Renal cortex interstitium (tissue), 11 donors: ENCODE results near the gene CPLANE2. TPM values are rescaled to one million over a fixed set of nuclear protein-coding genes. Genes with fewer than 3 reads are reported as not detected.
"Not testable (repeated sequence)": the region's sequence is repeated elsewhere in the genome, so short reads cannot be mapped to it uniquely, and the experiment has no call there.

Experiments used
- DNase-seq, 11 donors: peaks; one replicate each; pipeline ENCODE4 v3.0.0-alpha.2; 2013; ENCODE audit warnings: low read depth in 9 of 11, low spot score in 4 of 11; ENCODE audit errors: extremely low read depth in 1 of 11
- polyA plus RNA-seq, 3 donors: library from polyadenylated mRNA; unstranded; fragments of 120-200 nt; gene quantifications; one replicate each; pipeline ENCODE4 v1.2.1, GENCODE V29; 2013; ENCODE audit not compliant: insufficient read length in 3 of 3

CPLANE2 gene
- polyA plus RNA-seq, 3 donors = 3.2 to 6.1 (median 5.9) TPM

GRCh38 chr1:16215240-16215639 is 21.7 kb downstream of the CPLANE2 start:
- DNase-seq = not testable (repeated sequence)

DNA sequence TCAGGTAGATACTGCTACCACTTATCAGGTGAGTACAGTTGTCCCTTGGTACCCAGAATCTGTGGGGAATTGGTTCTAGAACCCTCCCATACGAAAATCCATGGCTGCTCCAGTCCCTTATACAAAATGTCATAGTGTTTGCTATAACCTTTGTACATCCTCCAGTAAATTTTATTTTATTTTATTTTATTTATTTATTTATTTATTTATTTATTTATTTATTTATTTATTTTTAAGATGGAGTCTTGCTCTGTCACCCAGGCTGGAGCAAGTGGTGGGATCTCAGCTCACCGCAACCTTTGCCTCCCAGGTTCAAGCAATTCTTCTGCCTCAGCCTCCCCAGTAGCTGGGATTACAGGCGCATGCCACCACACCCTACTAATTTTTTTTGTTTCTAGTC is 23.4 kb downstream of the CPLANE2 start:
- not testable (repeated sequence) for DNase-seq

DNA sequence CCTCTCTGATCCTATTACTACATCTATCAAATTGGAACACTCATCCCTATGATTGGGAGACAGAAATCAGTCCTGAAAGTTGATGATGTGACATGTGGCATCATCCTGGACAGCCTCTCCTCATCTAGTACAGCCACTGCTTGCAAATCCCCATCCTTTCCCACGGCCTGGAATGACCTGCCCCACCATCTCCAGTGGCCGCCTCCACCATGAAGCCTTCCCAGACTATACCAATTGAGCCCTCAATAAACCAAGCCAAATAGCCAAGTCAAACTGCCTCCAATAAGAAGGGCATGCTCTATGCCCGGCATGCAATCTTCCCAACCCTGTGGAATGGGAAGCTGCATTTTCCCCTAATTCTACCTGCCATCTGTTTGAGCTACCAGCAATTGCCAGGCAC is 24.0 kb downstream of the CPLANE2 start:
- DNase-seq = no peak

DNA sequence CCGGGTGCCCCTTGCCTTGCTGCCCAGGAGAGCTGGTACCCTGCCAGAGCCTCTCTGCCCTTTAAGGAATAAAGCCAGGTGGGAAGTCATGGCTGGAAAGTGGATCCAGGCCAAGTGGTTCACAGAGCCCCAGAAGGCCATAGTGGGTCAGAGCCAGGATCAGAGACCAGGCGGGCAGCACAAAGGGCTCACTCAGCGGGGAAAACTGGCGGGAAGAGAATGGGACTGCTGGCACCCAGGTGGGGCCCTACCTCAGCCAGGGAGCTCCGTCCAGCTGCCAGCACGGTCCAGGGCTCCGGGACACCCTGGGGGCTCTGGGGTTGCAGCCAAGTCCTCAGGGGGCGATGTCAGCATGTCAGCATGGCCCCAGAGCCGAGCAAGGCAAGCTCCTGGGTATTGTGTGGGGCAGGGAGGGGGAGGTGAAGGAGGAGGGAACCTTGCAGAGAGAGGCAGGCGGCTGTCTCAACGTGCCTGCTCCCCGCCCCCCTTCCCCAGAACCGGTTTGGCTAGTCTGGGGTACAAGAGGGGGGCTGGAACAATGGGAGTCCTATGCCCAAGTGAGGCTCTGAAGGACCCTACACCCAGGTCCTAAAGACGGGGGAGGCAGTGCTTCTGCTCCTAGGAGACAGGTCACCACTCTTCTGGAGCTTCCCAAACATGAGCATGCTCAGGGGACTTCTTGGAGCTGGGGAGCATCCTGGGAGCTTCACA is 24.6 kb downstream of the CPLANE2 start, which contains the start of gene ARHGEF19:
Gene ARHGEF19 (minus strand): TSS at position 402 of the 711 bp plus-strand sequence. CDS start 3,598 bp downstream, outside the sequence.
- peak in 3 of 11 donors; percentile 51 to 77 (median 71) for DNase-seq

- DNase-seq = no peak
Observed at GRCh38 chr1:16211824-16212223, 25.2 kb downstream of the CPLANE2 start.

- DNase-seq = no peak
Observed at GRCh38 chr1:16210581-16210980, 26.4 kb downstream of the CPLANE2 start.

- DNase-seq = no peak
Observed at GRCh38 chr1:16209847-16210407, 27.1 kb downstream of the CPLANE2 start.

GRCh38 chr1:16209132-16209846 is 27.7 kb downstream of the CPLANE2 start:
- DNase-seq = no peak

DNA sequence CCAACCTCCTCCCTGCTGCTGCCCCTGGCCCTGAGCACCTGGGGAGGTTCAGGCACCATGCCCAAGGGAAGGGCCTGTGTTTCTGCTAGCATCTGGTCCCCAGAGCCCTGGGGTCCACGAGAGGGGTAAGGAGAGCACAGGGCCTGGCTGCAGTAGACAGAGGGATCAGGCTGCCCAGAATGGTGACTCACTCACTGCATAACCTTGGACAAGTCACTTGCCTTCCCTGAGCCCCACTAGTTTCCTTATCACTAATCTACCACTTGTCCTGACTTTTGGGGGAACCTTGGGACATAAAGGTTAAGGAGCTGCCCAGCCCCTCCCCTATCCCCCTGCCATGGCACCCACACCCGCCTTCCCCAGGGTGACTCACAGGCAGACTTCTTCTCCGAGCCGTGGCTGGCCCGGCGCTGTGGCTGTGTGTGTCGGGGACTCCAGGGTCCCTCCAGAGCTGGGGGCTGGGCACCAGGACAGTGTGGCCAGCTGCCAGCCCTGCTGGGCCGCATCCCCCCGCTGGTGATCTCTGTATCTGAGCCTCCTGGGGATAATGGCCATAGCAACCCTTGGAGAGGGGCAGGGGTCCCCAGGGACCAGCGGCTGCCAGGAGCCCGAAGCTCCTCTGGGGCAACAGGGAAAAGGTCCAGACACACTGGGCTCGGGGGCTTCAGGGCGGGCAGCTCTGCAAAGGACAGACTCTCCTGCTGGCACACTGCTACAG is 28.6 kb downstream of the CPLANE2 start:
- DNase-seq = no peak

DNA sequence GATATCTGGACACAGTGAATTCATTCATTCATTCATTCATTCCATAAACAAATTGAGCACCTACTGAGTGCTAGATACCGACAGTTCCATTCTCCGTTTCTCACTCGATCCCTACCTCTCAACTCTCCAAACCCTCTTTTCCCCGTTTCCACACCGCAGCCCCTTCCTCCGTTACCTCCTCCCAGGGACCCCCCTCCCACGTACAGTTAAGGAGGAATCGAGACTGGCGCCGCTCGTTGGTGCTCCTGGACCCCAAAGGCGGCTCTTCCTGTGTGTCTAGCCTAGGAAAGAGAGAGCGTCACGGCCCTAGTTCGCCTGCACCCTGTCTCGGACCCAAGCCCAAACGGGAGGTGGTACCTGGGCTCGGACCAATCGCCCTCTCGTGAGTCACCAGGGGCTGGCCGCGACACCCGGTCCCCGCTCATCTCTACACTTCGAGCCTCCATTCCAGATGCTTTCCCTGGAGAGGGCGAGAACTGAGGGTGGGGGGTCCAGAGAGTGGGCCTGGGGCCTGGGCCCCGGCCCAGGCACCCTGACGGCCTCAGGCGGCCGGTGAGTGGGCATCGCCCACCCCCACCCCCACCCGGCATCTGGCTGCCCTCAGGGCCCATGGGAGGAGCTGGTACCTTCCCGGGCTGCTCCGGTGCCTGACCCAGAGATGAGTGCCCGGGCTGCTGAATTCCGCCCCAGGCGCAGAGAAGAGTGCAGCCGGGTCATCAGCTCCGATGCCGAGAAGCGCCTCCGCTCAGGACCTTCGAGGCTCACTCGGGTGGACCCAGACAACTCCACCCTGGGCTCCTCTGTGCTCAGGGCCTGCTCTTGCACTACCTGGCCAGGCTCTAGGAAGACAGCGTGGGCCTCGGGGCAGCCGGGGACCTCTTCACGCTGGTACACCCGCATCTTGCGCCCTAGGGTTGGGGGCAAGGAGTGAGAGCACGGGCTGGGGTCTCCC is 29.4 kb downstream of the CPLANE2 start:
- no peak for DNase-seq

DNA sequence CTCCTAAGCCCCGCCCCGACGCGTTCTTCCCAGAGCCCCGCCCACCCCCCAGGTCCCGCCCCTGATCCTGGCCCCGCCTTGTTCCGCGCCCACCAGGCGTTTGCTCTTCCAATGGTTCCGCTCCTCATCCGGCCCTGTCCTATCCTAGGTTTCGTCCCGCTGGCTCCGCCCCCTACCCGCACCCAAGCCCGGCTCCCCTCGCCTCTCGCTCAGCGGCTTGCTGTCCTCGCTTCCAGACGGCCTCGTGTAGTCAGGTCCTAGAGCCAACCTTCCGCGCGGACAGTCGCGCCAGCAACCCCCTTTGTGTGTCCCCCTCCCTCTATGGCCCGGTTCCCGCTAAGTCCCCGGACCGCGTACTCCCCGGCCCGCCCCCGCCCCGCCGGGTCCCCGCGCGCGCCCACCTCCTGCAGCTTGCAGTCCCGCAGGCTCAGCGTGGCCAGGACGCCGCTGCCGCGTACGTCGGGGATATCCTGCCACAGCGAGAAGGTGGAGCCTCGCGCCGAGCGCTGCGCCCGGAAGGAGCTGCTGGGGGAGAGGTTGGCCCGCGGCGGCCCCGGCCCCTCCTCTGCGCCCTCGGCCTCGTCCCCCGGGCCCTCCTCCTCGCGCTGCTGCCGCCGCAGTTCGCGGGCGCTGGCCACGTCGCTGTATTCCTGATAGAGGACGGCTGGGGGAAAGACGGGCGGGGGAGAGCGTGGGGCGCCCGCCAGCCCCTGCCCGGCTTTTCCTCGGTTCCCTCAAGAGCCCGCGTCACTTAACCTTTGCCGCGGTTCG is 30.3 kb downstream of the CPLANE2 start:
- DNase-seq = peak; percentile 85 to 97 (median 95)

DNA sequence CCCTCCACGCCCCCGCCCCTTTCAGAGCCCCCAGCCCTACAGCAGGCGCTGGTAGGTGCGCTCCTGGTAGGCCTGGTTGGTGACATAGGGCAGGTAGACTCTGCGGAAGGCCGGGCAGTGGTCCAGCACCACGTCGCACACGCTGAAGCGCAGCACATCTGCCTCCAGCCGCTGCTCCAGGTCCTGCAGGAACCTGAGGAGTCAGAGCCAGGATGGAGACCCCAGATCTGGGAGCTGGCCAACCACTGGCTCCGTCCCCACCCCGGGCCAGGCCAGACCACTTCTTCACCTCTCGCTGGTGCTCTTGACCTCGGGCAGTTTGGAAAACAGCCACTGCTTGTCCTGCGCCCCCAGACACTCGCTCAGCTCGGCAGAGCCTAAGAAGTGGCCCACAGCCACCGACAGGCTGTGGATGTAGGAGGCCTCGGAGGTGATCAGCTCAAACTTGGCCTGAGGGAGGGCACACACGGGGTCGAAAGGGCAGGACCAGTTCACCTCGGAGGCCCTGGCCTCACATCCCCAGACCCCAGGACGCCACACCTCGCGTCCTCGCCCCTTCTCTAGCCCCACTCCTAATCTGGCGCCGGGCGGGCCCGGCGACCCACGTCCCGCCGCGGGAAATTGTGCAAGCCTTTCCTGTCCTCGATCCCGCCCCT is 31.0 kb downstream of the CPLANE2 start:
- DNase-seq = no peak

DNA sequence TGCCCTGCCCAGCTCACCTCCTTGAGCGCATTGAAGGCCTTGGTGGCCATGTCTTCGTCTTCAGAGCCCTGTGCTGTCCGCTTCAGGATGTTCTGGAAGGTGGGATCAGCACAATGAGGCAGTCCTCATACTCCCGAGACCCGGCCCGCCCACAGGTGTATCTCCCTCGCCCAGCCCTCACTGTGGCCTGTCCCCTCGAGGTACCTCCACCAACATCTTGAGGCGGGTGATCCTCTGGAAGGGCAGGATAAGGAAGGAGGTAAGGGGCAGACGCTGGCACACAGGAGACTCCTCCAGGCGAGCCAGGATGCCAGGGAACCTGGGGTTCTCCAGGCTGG is 31.7 kb downstream of the CPLANE2 start:
- no peak for DNase-seq

GRCh38 chr1:16204634-16205333 is 32.2 kb downstream of the CPLANE2 start:
- DNase-seq = no peak

- DNase-seq = no peak
Observed at GRCh38 chr1:16204216-16204615, 32.8 kb downstream of the CPLANE2 start.

GRCh38 chr1:16203550-16203949 is 33.4 kb downstream of the CPLANE2 start:
- DNase-seq = no peak
